Transverse colon (tissue), 4 donors: ENCODE measurements around the gene PTPRN2. TPM values are rescaled to one million over a fixed set of nuclear protein-coding genes. Genes with fewer than 3 reads are reported as not detected.

ENCODE experiments used
- DNase-seq: peaks from one replicate; pipeline ENCODE4 v3.0.0-alpha.2; 2019
- H3K27ac ChIP-seq, 4 donors: fragments of 200-600 bp; sonication (generic); 2 replicates each; pipeline ENCODE4 v1.5.1; 2016 to 2018; ENCODE audit warnings: inconsistent platforms in 4 of 4
- H3K27me3 ChIP-seq: fragments of 200-600 bp; sonication (generic); 2 replicates; pipeline ENCODE4 v1.5.1; 2017; ENCODE audit warnings: inconsistent platforms
- H3K36me3 ChIP-seq, 4 donors: fragments of 200-600 bp; sonication (generic); 2 replicates each; pipeline ENCODE4 v1.5.1; 2017 to 2019; ENCODE audit warnings: inconsistent platforms in 4 of 4
- H3K4me1 ChIP-seq, 4 donors: fragments of 200-600 bp; sonication (generic); 2 replicates each; pipeline ENCODE4 v1.5.1; 2017 to 2020; ENCODE audit warnings: inconsistent platforms in 4 of 4
- H3K4me3 ChIP-seq, 4 donors: fragments of 200-600 bp; sonication (generic); 1 replicate in 1 of 4; 2 replicates in 3 of 4; pipeline versions ENCODE4 v1.5.1 to v1.6.1; 2017 to 2019; ENCODE audit warnings: inconsistent platforms in 4 of 4
- H3K9me3 ChIP-seq, 2 donors: fragments of 200-600 bp; sonication (generic); 2 replicates each; pipeline ENCODE4 v1.5.1; 2017 to 2019; ENCODE audit warnings: inconsistent platforms in 2 of 2
- EP300 ChIP-seq: sonication (generic); formaldehyde crosslinking; IDR thresholded peaks from one replicate; pipeline ENCODE4 v1.6.1; 2017; ENCODE audit warnings: antibody characterized with exemption, low read depth
- POLR2A ChIP-seq: fragments of 450-650 bp; IDR thresholded peaks from one replicate; pipeline ENCODE4 v1.6.1; 2016; ENCODE audit warnings: antibody characterized with exemption, mild to moderate bottlenecking, moderate library complexity
- POLR2AphosphoS5 ChIP-seq, 3 donors: sonication (generic); formaldehyde crosslinking; IDR thresholded peaks; one replicate each; pipeline ENCODE4 v1.6.1; 2016; ENCODE audit warnings: antibody characterized with exemption in 3 of 3
- WGBS, 2 donors: methylation state at CpG; one replicate each; pipeline ENCODE4 v1.1.5; 2018; ENCODE audit warnings: low coverage in 1 of 2; 5-methylcytosine and 5-hydroxymethylcytosine counted together
- in situ Hi-C, 4 donors: fragments of 200-750 bp; cut with MboI; loops; one replicate each; pipeline versions ENCODE4 v1.15.0 to v1.15.1; 2017; ENCODE audit warnings: low sequenced_read_pairs in 3 of 4, low pct_ligation_motif_present in 1 of 4, low pct_unique_long_range_greater_than_20kb in 1 of 4
- intact Hi-C: fragments of 100-400 bp; cut with DNase I; formaldehyde crosslinking; loops from one replicate; pipeline ENCODE4 v1.15.1; 2023; ENCODE audit warnings: low total_unique reads
- total RNA-seq, 4 donors: library from RNA; depleted of rRNA; stranded (reverse); fragments of >200 nt; gene quantifications; one replicate each; pipeline ENCODE4 v1.1.0, GENCODE V29; 2016
- TF ChIP-seq, protein P1 (sequence below), 5 experiments: fragments of 200-600 bp in 3 of 5; fragments of 450-650 bp in 2 of 5; sonication (generic) in 3 of 5; IDR thresholded peaks; 1 replicate in 2 of 5; 2 replicates in 3 of 5; pipeline ENCODE4 v1.5.1; 2016 to 2017; ENCODE audit warnings: antibody characterized with exemption in 5 of 5, inconsistent platforms in 3 of 5, mild to moderate bottlenecking in 2 of 5, moderate library complexity in 1 of 5

Gene PTPRN2
- total RNA-seq, 4 donors from 2014 or later, result 15.4 to 31.1 (median 21.8) TPM

DNA sequence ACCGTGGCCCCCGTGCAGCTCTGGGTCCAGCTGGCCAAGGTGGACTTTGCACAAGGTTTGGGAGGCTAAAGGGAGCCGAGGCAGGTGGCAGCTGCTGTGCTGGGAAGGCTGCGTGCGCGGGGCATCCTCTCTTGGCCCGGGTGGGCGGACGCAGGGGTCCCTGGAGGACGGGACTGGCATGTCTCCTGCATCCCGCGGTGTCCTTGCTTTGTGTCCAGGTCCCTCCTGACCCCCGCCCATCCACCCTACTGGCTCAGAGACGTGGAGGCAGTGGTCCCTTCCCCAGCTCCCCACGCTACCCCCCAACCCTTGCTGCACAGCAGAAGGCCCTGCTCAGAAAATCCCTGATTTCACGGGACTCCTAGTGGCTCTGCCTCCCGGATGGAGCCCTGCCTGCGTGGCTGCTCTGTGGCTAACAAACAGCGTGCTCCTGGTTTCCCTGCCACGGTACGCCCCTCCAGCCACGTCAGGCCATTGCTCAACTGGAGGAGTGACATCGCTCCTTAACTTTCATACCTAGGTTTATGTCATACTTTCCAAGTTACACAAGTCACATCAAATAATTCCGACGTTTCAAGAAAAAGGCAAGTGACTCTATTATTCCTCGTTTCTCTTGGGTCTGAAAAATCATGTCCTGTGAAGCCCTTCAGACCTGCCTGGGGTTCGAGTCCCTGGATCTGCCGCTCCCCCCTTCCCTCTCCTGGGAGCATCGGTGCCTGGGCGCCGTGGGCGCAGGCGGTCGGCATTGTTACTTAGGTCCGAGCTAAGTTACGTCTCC, 829.0 kb downstream of the PTPRN2 start:
- WGBS, 2 donors, result 73 to 91% methylated on average over 3 to 24 of the region's 36 CpGs
- intact Hi-C loops, result no loop called here

DNA sequence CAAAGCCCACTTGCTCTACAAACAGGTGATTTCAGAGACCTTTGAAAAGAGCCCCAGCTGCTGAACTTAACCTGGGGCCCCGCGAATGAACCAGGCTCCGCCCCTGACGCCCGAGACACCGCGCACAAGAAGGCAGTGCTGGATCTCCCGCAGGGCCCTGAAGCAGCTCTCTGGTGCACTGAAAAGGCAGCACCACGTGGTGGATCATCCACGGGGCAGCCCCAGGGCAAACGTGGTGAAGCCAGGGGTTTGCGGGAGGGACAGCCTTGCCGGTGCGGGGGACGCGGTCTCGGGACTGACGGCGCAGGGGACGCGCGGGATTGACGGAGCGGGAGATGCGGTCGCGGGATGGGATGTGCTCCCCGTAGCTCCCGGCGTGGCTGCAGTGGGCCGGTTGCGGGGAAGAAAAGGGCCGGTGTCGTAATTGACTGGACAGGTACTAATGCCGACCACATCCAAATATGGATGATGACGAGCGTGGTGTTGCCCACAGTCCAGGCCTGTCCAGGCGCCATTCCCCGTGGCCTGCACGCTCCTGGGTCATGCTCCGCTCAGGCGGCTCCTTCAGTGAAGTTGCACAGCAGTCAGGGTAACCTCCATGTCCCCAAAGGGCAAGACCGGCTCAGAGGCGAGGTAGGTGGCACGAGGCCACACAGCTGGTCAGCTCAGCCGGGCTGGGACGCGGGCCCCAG, 829.7 kb downstream of the PTPRN2 start:
- DNase-seq, result no peak
- in situ Hi-C loops (no loop called here), intact Hi-C loops (no loop called here)
- no peaks in the 10 kb centered on the region for H3K27me3 ChIP-seq
- H3K4me3 ChIP-seq, result no peak overlapping the region
- TF ChIP-seq, protein P1, sequence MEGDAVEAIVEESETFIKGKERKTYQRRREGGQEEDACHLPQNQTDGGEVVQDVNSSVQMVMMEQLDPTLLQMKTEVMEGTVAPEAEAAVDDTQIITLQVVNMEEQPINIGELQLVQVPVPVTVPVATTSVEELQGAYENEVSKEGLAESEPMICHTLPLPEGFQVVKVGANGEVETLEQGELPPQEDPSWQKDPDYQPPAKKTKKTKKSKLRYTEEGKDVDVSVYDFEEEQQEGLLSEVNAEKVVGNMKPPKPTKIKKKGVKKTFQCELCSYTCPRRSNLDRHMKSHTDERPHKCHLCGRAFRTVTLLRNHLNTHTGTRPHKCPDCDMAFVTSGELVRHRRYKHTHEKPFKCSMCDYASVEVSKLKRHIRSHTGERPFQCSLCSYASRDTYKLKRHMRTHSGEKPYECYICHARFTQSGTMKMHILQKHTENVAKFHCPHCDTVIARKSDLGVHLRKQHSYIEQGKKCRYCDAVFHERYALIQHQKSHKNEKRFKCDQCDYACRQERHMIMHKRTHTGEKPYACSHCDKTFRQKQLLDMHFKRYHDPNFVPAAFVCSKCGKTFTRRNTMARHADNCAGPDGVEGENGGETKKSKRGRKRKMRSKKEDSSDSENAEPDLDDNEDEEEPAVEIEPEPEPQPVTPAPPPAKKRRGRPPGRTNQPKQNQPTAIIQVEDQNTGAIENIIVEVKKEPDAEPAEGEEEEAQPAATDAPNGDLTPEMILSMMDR (IDR thresholded peaks at IDR 0.05), result no peak
- no peak for TF ChIP-seq EP300
- no peak overlapping the region for H3K27ac ChIP-seq
- H3K4me1 ChIP-seq, result no peaks in the 10 kb centered on the region
- H3K36me3 ChIP-seq, result no peaks in the 10 kb centered on the region
- H3K9me3 ChIP-seq, result no peaks in the 10 kb centered on the region
- 89% methylated on average over 48 of the region's 48 CpGs; no CpG with 5 or more reads in 1 of the 2 donors for WGBS, 2 donors

More for the DNA sequence above, 829.0 kb downstream of the PTPRN2 start:
- H3K4me3 ChIP-seq, result no peak overlapping the region
- no peaks in the 10 kb centered on the region for H3K27me3 ChIP-seq
- no peak for DNase-seq
- H3K9me3 ChIP-seq, result no peaks in the 10 kb centered on the region
- no peak overlapping the region for H3K27ac ChIP-seq
- TF ChIP-seq POLR2A, result no peak
- TF ChIP-seq, protein P1 (IDR thresholded peaks at IDR 0.05), result no peak
- no peak for TF ChIP-seq EP300
- TF ChIP-seq POLR2AphosphoS5 (IDR thresholded peaks at IDR 0.05), result no peak
- no peaks in the 10 kb centered on the region for H3K36me3 ChIP-seq
- H3K4me1 ChIP-seq, result no peaks in the 10 kb centered on the region
- in situ Hi-C loops, result no loop called here

DNA sequence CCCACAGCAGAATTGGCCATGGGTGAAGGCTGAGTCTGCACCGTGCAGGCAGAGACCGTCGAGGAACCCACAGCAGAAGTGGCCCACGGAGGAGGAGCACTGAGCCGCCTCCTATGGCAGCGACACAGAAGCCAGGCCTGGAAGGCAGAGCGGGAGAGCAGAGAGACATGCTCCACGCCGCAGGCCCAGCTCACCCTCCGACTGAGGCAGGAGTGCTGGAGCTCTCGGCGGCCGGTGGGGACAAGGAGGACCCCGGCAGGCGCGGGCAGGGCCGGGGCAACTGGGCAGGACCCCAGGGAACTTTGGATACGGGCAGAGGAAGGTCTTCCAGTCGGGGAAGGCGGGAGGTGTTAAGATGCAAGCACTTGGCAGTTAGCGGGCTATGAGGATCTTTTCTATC, 830.4 kb downstream of the PTPRN2 start:
- Histone ChIP-seq H3K4me3 (no peak overlapping the region), H3K4me1 (no peaks in the 10 kb centered on the region), H3K27me3 (no peaks in the 10 kb centered on the region), H3K27ac (no peak overlapping the region), H3K36me3 (no peaks in the 10 kb centered on the region), H3K9me3 (no peaks in the 10 kb centered on the region)
- no peak for DNase-seq
- in situ Hi-C loops, result no loop called here
- 92% methylated on average over 21 of the region's 21 CpGs; no CpG with 5 or more reads in 1 of the 2 donors for WGBS, 2 donors
- intact Hi-C loops, result no loop called here
- TF ChIP-seq, protein P1 (IDR thresholded peaks at IDR 0.05), result no peak
- TF ChIP-seq EP300 (no peak), POLR2A (no peak), POLR2AphosphoS5 (IDR thresholded peaks at IDR 0.05) (no peak)

DNA sequence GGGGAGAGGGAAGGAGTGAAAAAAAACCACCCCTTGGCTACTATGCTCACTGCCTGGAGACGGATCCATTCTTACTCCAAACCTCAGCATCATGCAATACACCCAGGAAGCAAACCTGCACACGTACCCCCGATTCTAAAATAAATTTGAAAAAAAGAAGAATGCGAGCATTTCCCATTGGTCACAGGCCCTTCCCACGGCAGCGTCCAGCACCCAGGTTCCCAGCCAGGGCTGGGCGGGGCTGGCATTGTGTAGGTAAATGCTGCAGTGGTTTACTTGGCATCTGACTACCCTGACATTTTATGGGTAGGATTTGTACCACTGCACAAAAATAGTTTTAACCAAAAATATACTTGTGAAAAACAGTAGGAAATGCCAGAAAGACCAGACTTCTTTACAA, 831.9 kb downstream of the PTPRN2 start:
- DNase-seq, result no peak
- Histone ChIP-seq H3K9me3 (no peaks in the 10 kb centered on the region), H3K27me3 (no peaks in the 10 kb centered on the region), H3K36me3 (no peaks in the 10 kb centered on the region), H3K4me1 (no peaks in the 10 kb centered on the region), H3K27ac (no peak overlapping the region), H3K4me3 (no peak overlapping the region)
- in situ Hi-C loops (no loop called here), intact Hi-C loops (no loop called here)
- 75 to 87% methylated on average over 6 to 7 of the region's 7 CpGs for WGBS, 2 donors
- no peak for TF ChIP-seq POLR2A
- TF ChIP-seq POLR2AphosphoS5 (IDR thresholded peaks at IDR 0.05), result no peak
- TF ChIP-seq EP300, result no peak
- TF ChIP-seq, protein P1 (IDR thresholded peaks at IDR 0.05), result no peak
